Measurements from ENCODE around the gene ALG8.

DNA sequence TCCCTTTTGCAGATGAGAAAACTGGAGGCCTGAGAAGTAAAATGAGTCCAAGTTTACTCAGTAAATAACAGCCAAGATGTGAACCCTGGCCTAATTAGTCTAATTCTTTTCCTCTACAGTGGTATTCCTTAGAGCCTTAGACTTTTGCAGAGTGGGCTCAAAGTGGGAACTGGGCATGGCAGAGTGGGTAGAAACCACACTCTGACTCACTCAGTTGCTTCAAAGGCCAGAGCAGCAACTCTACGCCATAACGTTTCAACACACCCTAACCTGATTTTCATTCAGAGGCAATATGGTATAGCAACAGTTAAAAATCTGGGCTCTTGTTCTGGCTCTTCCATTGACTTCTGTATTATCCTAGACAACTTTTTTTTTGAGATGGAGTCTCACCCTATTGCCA, 73.0 kb downstream of the ALG8 start:
- TF ChIP-seq, protein P1, sequence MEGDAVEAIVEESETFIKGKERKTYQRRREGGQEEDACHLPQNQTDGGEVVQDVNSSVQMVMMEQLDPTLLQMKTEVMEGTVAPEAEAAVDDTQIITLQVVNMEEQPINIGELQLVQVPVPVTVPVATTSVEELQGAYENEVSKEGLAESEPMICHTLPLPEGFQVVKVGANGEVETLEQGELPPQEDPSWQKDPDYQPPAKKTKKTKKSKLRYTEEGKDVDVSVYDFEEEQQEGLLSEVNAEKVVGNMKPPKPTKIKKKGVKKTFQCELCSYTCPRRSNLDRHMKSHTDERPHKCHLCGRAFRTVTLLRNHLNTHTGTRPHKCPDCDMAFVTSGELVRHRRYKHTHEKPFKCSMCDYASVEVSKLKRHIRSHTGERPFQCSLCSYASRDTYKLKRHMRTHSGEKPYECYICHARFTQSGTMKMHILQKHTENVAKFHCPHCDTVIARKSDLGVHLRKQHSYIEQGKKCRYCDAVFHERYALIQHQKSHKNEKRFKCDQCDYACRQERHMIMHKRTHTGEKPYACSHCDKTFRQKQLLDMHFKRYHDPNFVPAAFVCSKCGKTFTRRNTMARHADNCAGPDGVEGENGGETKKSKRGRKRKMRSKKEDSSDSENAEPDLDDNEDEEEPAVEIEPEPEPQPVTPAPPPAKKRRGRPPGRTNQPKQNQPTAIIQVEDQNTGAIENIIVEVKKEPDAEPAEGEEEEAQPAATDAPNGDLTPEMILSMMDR (IDR thresholded peaks at IDR 0.05) = no peak
- no peak for TF ChIP-seq POLR2A (IDR thresholded peaks at IDR 0.05)
- no peak for TF ChIP-seq EP300 (IDR thresholded peaks at IDR 0.05)
- no peak for TF ChIP-seq POLR2AphosphoS5 (IDR thresholded peaks at IDR 0.05)
